H1 (cell line): Measurements from ENCODE around the gene HPGDS. TPM values are rescaled to one million over a fixed set of nuclear protein-coding genes. Genes with fewer than 3 reads are reported as not detected.

Experiments used
- CHD7 ChIP-seq: fragments of 300-600 bp; sonication (generic); IDR thresholded peaks from 2 replicates; pipeline ENCODE4 v1.7.1; 2012; ENCODE audit warnings: low read length, moderate library complexity, mild to moderate bottlenecking, inconsistent platforms; ENCODE audit not compliant: insufficient replicate concordance
- SP1 ChIP-seq: IDR thresholded peaks from 2 replicates; pipeline ENCODE4 v1.6.1; 2011; ENCODE audit warnings: low read depth, low read length
- SRF ChIP-seq: IDR thresholded peaks from 2 replicates; pipeline ENCODE4 v1.6.1; 2011; ENCODE audit warnings: mild to moderate bottlenecking, low read depth, low read length, moderate library complexity
- polyA plus RNA-seq, 7 experiments: library from polyadenylated mRNA; depleted of rRNA in 3 of 7; stranded (reverse) in 5 of 7; unstranded in 2 of 7; fragments of >200 nt in 5 of 7; fragments of 200-250 nt in 2 of 7; gene quantifications; 1 replicate in 5 of 7; 2 replicates in 1 of 7; 4 replicates in 1 of 7; pipeline versions ENCODE4 v1.2.1 to v1.2.3, GENCODE V29; 2011 to 2013; ENCODE audit warnings: missing spikeins in 2 of 7, mixed read lengths in 2 of 7
- total RNA-seq: library from RNA; stranded (reverse); fragmentation: NEBNext Ultra II Directional; extraction: Animal tissue kit (Norgen Biotek cat#: 25700); gene quantifications from 2 replicates; pipeline ENCODE4 v1.2.1, GENCODE V29; 2021

The HPGDS gene
- total and polyA plus RNA-seq, 2 of the 8 experiments (the other 6 are each of a cell fraction or from before 2014, with no cell fraction given): not detected

GRCh38 chr4:94302191-94302590, 40.4 kb downstream of the HPGDS start (continued):
- no peak for TF ChIP-seq CHD7
- TF ChIP-seq SRF: no peak
- TF ChIP-seq SP1: no peak
- TF ChIP-seq, all 59 proteins: peak for 0
